Activated CD8-positive, alpha-beta memory T cell treated with anti-CD3 and anti-CD28 coated beads for 36 hours (primary cell): ENCODE data around the gene SPEM1. TPM values are rescaled to one million over a fixed set of nuclear protein-coding genes. Genes with fewer than 3 reads are reported as not detected.

Experiments
- CTCF ChIA-PET: fragments of 350-600 bp; sonication (Branson Sonifier 250); formaldehyde crosslinking; loops from one replicate; lab custom pipeline; 2021; ENCODE audit warnings: antibody characterized with exemption; lab: Charles Lee
- POLR2A ChIA-PET: fragments of 350-600 bp; sonication (Branson Sonifier 250); formaldehyde crosslinking; loops from one replicate; lab custom pipeline; 2021; ENCODE audit warnings: antibody characterized with exemption; lab: Charles Lee
- total RNA-seq, 2 experiments: library from RNA; stranded (reverse); gene quantifications; one replicate each; pipeline ENCODE4 v1.2.3, GENCODE V29; 2021

The SPEM1 gene
- total RNA-seq, 2 experiments from 2014 or later: not detected

- CTCF ChIA-PET: interaction anchor here (1.3 to 1.7 kb wide), 3 partner anchors 10 to 41 kb away, joined by 3 to 9 read pairs (median 5); partner anchors contain the start of genes TMEM102 and TMEM95
- POLR2A ChIA-PET: interaction anchor here (1.1 to 1.5 kb wide), 4 partner anchors 10 to 90 kb away, joined by 3 to 9 read pairs (median 3); partner anchors contain the start of genes POLR2A, TMEM256 and ZBTB4
Measured at GRCh38 chr17:7393613-7394451, 26.3 kb upstream of the SPEM1 start.

GRCh38 chr17:7394452-7395191, 25.5 kb upstream of the SPEM1 start, which contains the start of gene PLSCR3:
Gene PLSCR3 (minus strand): TSS chr17:7394525. CDS start chr17:7394110, 415 bp downstream.
- ChIA-PET POLR2A (interaction anchor here (1.1 to 1.5 kb wide), 4 partner anchors 9 to 90 kb away, joined by 3 to 9 read pairs (median 3); partner anchors contain the start of genes POLR2A, TMEM256 and ZBTB4), CTCF (interaction anchor here (1.0 to 1.7 kb wide), 4 partner anchors 11 to 85 kb away, joined by 3 to 9 read pairs (median 4); partner anchors contain the start of genes TMEM102, TMEM95 and ZBTB4)

GRCh38 chr17:7396147-7396546, 24.0 kb upstream of the SPEM1 start:
- ChIA-PET POLR2A (no interaction called here), CTCF (interaction anchor here (1.2 kb wide), 1 partner anchor 41 kb away, joined by 3 read pairs; the partner anchor contains the start of gene TMEM95)

- POLR2A ChIA-PET: interaction anchor here (1.0 kb wide), 1 partner anchor 175 kb away, joined by 3 read pairs; no protein-coding TSS in a partner anchor
- CTCF ChIA-PET: interaction anchor here (0.7 to 1.3 kb wide), 2 partner anchors 38 to 163 kb away, joined by 3 read pairs; no protein-coding TSS in a partner anchor
Measured at GRCh38 chr17:7398612-7399011, 21.5 kb upstream of the SPEM1 start.

GRCh38 chr17:7403043-7403726, 16.9 kb upstream of the SPEM1 start:
- POLR2A ChIA-PET: interaction anchor here (0.8 to 1.8 kb wide), 4 partner anchors 9 to 283 kb away, joined by 3 to 10 read pairs (median 6); partner anchors contain the start of gene PLSCR3
- CTCF ChIA-PET: interaction anchor here (0.8 to 2.3 kb wide), 3 partner anchors 33 to 158 kb away, joined by 3 to 9 read pairs (median 4); partner anchors contain the start of gene TMEM102

- POLR2A ChIA-PET: interaction anchor here (0.8 to 1.8 kb wide), 7 partner anchors 10 to 282 kb away, joined by 3 to 10 read pairs (median 4); partner anchors contain the start of genes PLSCR3 and POLR2A
- CTCF ChIA-PET: interaction anchor here (0.5 to 2.3 kb wide), 8 partner anchors 19 to 283 kb away, joined by 3 to 9 read pairs (median 3); partner anchors contain the start of gene TMEM102
Measured at GRCh38 chr17:7403727-7403976, 16.5 kb upstream of the SPEM1 start.

GRCh38 chr17:7403977-7404736, 16.0 kb upstream of the SPEM1 start, which contains the start of gene TMEM256:
Gene TMEM256 (minus strand): TSS chr17:7404097. CDS start chr17:7404084, 13 bp downstream.
- POLR2A ChIA-PET: interaction anchor here (0.8 to 1.8 kb wide), 6 partner anchors 10 to 282 kb away, joined by 4 to 10 read pairs (median 4); partner anchors contain the start of genes PLSCR3 and POLR2A
- CTCF ChIA-PET: interaction anchor here (0.5 to 2.3 kb wide), 10 partner anchors 20 to 282 kb away, joined by 3 to 9 read pairs (median 3); partner anchors contain the start of genes ACAP1 and TMEM102

- ChIA-PET POLR2A (interaction anchor here (0.8 to 1.8 kb wide), 4 partner anchors 11 to 79 kb away, joined by 4 to 9 read pairs (median 4); partner anchors contain the start of genes PLSCR3 and POLR2A), CTCF (interaction anchor here (0.7 to 1.0 kb wide), 4 partner anchors 27 to 156 kb away, joined by 3 to 9 read pairs (median 4); partner anchors contain the start of gene ACAP1)
Measured at GRCh38 chr17:7404737-7405349, 15.3 kb upstream of the SPEM1 start.

GRCh38 chr17:7405350-7406234, 14.5 kb upstream of the SPEM1 start:
- ChIA-PET POLR2A (interaction anchor here (0.6 kb wide), 1 partner anchor 147 kb away, joined by 10 read pairs; no protein-coding TSS in a partner anchor), CTCF (no interaction called here)

- ChIA-PET POLR2A (interaction anchor here (0.6 kb wide), 2 partner anchors 146 to 178 kb away, joined by 3 to 10 read pairs; partner anchors contain the start of gene MPDU1), CTCF (no interaction called here)
Measured at GRCh38 chr17:7406235-7406825, 13.8 kb upstream of the SPEM1 start.

GRCh38 chr17:7407082-7407481, 13.0 kb upstream of the SPEM1 start:
- POLR2A ChIA-PET: interaction anchor here (0.6 kb wide), 1 partner anchor 177 kb away, joined by 3 read pairs; the partner anchor contains the start of gene MPDU1
- CTCF ChIA-PET: interaction anchor here (1.0 kb wide), 1 partner anchor 107 kb away, joined by 3 read pairs; no protein-coding TSS in a partner anchor

- CTCF ChIA-PET: interaction anchor here (1.0 kb wide), 1 partner anchor 107 kb away, joined by 3 read pairs; no protein-coding TSS in a partner anchor
- POLR2A ChIA-PET: no interaction called here
Measured at GRCh38 chr17:7407485-7408251, 12.5 kb upstream of the SPEM1 start, which contains the start of gene NLGN2. Gene NLGN2 (plus strand): TSS chr17:7407845. CDS start chr17:7408256, 411 bp downstream.

- POLR2A ChIA-PET: no interaction called here
- CTCF ChIA-PET: no interaction called here
Measured at GRCh38 chr17:7408252-7408727, 11.8 kb upstream of the SPEM1 start.

- POLR2A ChIA-PET: no interaction called here
- CTCF ChIA-PET: no interaction called here
Measured at GRCh38 chr17:7408863-7409262, 11.3 kb upstream of the SPEM1 start.
